CD4-positive, alpha-beta T cell (primary cell): Measurements from ENCODE around the gene KRT75. TPM values are rescaled to one million over a fixed set of nuclear protein-coding genes. Genes with fewer than 3 reads are reported as not detected.

Source experiments
- ATAC-seq: fragments of 200-7000 bp; cut with Tn5 transposase; one replicate; pipeline ENCODE4 v1.10.0; 2022; ENCODE audit warnings: mild to moderate bottlenecking; ENCODE audit not compliant: poor library complexity
- CTCF ChIA-PET: fragments of 350-600 bp; sonication (Branson Sonifier 250); formaldehyde crosslinking; loops from one replicate; lab custom pipeline; 2021; ENCODE audit warnings: antibody characterized with exemption, inconsistent platforms; lab: Charles Lee
- POLR2A ChIA-PET: fragments of 350-600 bp; sonication (Branson Sonifier 250); formaldehyde crosslinking; loops from one replicate; lab custom pipeline; 2021; ENCODE audit warnings: antibody characterized with exemption, inconsistent platforms; lab: Charles Lee
- DNase-seq, 14 experiments: peaks; one replicate each; pipeline ENCODE4 v3.0.0-alpha.2; 2013 to 2020; ENCODE audit warnings: mixed read lengths in 2 of 14
- H3K27ac ChIP-seq, 2 donors: one replicate each; pipeline versions ENCODE4 v1.5.1 to v1.7.0; 2013; ENCODE audit warnings: low read length in 2 of 2, low read depth in 1 of 2, mild to moderate bottlenecking in 1 of 2
- H3K27me3 ChIP-seq, 2 experiments: 1 replicate in 1 of 2; 2 replicates in 1 of 2; pipeline versions ENCODE4 v1.6.1 to v1.7.0; 2013; ENCODE audit warnings: low read length in 2 of 2, control low read depth in 1 of 2, mild to moderate bottlenecking in 1 of 2, moderate library complexity in 1 of 2; ENCODE audit not compliant: insufficient read depth in 2 of 2, control insufficient read depth in 1 of 2
- H3K36me3 ChIP-seq: one replicate; pipeline ENCODE4 v1.6.1; 2013; ENCODE audit warnings: low read length, control low read depth; ENCODE audit not compliant: insufficient read depth
- H3K4me1 ChIP-seq: one replicate; pipeline ENCODE4 v1.6.1; 2013; ENCODE audit warnings: low read length, control low read depth; ENCODE audit not compliant: insufficient read depth
- H3K4me3 ChIP-seq: one replicate; pipeline ENCODE4 v1.5.1; 2013; ENCODE audit warnings: mild to moderate bottlenecking, low read length, moderate library complexity
- H3K9me3 ChIP-seq, 2 experiments: 1 replicate in 1 of 2; 2 replicates in 1 of 2; pipeline versions ENCODE4 v1.6.1 to v1.7.0; 2013; ENCODE audit warnings: low read length in 2 of 2, mild to moderate bottlenecking in 2 of 2, control low read depth in 1 of 2, moderate library complexity in 1 of 2; ENCODE audit not compliant: control insufficient read depth in 1 of 2, insufficient read depth in 1 of 2
- H3K27ac Mint-ChIP-seq: one replicate; pipeline ENCODE4 v1.8.0; 2020; ENCODE audit warnings: mixed read lengths
- H3K27me3 Mint-ChIP-seq: one replicate; pipeline ENCODE4 v1.8.0; 2021; ENCODE audit warnings: mixed read lengths
- H3K36me3 Mint-ChIP-seq: one replicate; pipeline ENCODE4 v1.8.0; 2021; ENCODE audit warnings: low read depth, mixed read lengths
- H3K4me1 Mint-ChIP-seq: one replicate; pipeline ENCODE4 v1.8.0; 2021; ENCODE audit warnings: low read depth, mixed read lengths
- H3K4me3 Mint-ChIP-seq: one replicate; pipeline ENCODE4 v1.8.0; 2020; ENCODE audit warnings: mild to moderate bottlenecking, mixed read lengths
- H3K9me3 Mint-ChIP-seq: one replicate; pipeline ENCODE4 v1.8.0; 2020; ENCODE audit warnings: mixed read lengths
- intact Hi-C, 2 experiments: fragments of 100-400 bp; cut with DNase I in 1 of 2; cut with micrococcal nuclease in 1 of 2; formaldehyde crosslinking; loops; one replicate each; pipeline versions ENCODE4 v1.15.1 to v1.9.0; 2023 to 2025; cut with DNase I, micrococcal nuclease
- total RNA-seq, 174 experiments: library from RNA in 2 of 174; stranded (reverse) in 2 of 174; gene quantifications; one replicate each; pipeline ENCODE4 v1.2.3 and lab custom pipeline; 2021 to 2026
- TF ChIP-seq, protein P1 (sequence below): fragments of 200-600 bp; IDR thresholded peaks from one replicate; pipeline ENCODE4 v1.8.0; 2022; ENCODE audit warnings: antibody characterized with exemption, mild to moderate bottlenecking

KRT75 gene
- total RNA-seq, 2 experiments from 2014 or later: not detected

DNA sequence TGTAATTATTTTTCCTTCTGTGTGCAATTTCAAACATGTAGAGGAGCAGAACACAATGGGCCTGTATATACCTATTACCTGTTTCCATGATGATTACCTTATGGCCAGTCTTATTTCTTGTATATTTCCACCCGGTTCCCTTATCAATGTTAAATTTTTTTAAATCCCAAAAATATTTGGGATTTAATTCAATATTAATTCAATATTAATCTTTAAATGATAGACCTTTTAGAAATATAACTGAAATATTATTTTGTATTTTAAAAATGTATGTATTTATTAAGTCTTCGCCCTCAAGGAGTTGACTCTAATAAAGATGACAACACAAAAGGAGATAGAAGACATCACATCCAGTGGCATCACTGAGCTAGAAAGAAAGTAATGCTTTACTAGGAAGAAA, 40.0 kb upstream of the KRT75 start:
- peaks cover 19% of the 10 kb centered on the region for H3K27me3 Mint-ChIP-seq
- H3K27ac Mint-ChIP-seq: no peak overlapping the region
- no peaks in the 10 kb centered on the region for H3K36me3 Mint-ChIP-seq
- DNase-seq (no peak), ATAC-seq (no peak)
- no peaks in the 10 kb centered on the region for H3K27me3 ChIP-seq
- ChIA-PET CTCF (no interaction called here), POLR2A (no interaction called here)
- no peaks in the 10 kb centered on the region for H3K4me1 ChIP-seq
- no peak overlapping the region for H3K27ac ChIP-seq
- no peaks in the 10 kb centered on the region for H3K4me1 Mint-ChIP-seq
- H3K9me3 Mint-ChIP-seq: no peaks in the 10 kb centered on the region
- intact Hi-C loops: no loop called here
- no peak overlapping the region for H3K4me3 ChIP-seq
- TF ChIP-seq, protein P1, sequence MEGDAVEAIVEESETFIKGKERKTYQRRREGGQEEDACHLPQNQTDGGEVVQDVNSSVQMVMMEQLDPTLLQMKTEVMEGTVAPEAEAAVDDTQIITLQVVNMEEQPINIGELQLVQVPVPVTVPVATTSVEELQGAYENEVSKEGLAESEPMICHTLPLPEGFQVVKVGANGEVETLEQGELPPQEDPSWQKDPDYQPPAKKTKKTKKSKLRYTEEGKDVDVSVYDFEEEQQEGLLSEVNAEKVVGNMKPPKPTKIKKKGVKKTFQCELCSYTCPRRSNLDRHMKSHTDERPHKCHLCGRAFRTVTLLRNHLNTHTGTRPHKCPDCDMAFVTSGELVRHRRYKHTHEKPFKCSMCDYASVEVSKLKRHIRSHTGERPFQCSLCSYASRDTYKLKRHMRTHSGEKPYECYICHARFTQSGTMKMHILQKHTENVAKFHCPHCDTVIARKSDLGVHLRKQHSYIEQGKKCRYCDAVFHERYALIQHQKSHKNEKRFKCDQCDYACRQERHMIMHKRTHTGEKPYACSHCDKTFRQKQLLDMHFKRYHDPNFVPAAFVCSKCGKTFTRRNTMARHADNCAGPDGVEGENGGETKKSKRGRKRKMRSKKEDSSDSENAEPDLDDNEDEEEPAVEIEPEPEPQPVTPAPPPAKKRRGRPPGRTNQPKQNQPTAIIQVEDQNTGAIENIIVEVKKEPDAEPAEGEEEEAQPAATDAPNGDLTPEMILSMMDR: no peak
- no peaks in the 10 kb centered on the region for H3K9me3 ChIP-seq
- H3K4me3 Mint-ChIP-seq: no peak overlapping the region
- H3K36me3 ChIP-seq: no peaks in the 10 kb centered on the region

DNA sequence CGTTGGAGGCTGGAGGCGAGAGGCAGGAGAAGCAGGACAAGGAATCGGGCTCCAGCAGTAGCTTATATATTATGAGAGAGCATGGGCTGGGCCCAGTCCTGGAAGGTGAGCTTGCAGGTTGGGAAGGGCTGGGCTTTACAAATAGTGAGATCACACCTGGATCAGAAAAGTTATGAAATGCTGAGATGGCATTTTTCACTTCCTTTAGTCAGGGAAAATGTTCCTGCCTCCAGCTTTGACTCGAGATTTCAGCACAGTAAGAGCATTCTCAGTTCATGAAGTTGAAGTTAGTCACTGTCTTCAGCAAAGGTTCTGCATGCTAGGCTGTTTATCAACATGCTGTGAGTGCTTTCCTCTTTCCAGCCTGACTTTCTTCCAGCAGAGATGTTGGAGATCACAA, 39.6 kb upstream of the KRT75 start, which contains the start of gene KRT6C:
TSS of gene KRT6C (minus strand) at position 38 of the 400 bp plus-strand sequence. CDS start 68 bp downstream, outside the sequence.
- H3K27me3 ChIP-seq: no peaks in the 10 kb centered on the region
- no peaks in the 10 kb centered on the region for H3K4me1 ChIP-seq
- H3K4me1 Mint-ChIP-seq: no peaks in the 10 kb centered on the region
- ChIA-PET CTCF (no interaction called here), POLR2A (no interaction called here)
- no peak within 1 kb of the TSS for H3K27ac ChIP-seq
- no peak within 1 kb of the TSS for H3K4me3 Mint-ChIP-seq
- H3K36me3 Mint-ChIP-seq: no peaks in the 10 kb centered on the region
- H3K27ac Mint-ChIP-seq: no peak within 1 kb of the TSS
- intact Hi-C loops: no loop called here
- no peaks in the 10 kb centered on the region for H3K9me3 Mint-ChIP-seq
- H3K27me3 Mint-ChIP-seq: peaks cover 19% of the 10 kb centered on the region
- TF ChIP-seq, protein P1: no peak
- no peaks in the 10 kb centered on the region for H3K9me3 ChIP-seq
- no peak for DNase-seq
- ATAC-seq: no peak
- no peak within 1 kb of the TSS for H3K4me3 ChIP-seq
- no peaks in the 10 kb centered on the region for H3K36me3 ChIP-seq

GRCh38 chr12:52469853-52470252, 35.7 kb upstream of the KRT75 start:
- Histone ChIP-seq H3K36me3 (no peaks in the 10 kb centered on the region), H3K27ac (no peak overlapping the region), H3K9me3 (no peaks in the 10 kb centered on the region), H3K4me3 (no peak overlapping the region), H3K4me1 (no peaks in the 10 kb centered on the region), H3K27me3 (peaks cover 0 to 3% of the 10 kb centered on the region in 2 experiments)
- ChIA-PET POLR2A (no interaction called here), CTCF (no interaction called here)
- no peak for DNase-seq
- H3K4me3 Mint-ChIP-seq: no peak overlapping the region
- no peaks in the 10 kb centered on the region for H3K36me3 Mint-ChIP-seq
- H3K9me3 Mint-ChIP-seq: no peaks in the 10 kb centered on the region
- TF ChIP-seq, protein P1: no peak
- no peak for ATAC-seq
- no peak overlapping the region for H3K27ac Mint-ChIP-seq
- intact Hi-C loops: no loop called here
- H3K4me1 Mint-ChIP-seq: no peaks in the 10 kb centered on the region
- H3K27me3 Mint-ChIP-seq: peaks cover 22% of the 10 kb centered on the region
